Karpas-422 (cell line): ENCODE measurements around the gene CPN1. TPM values are rescaled to one million over a fixed set of nuclear protein-coding genes. Genes with fewer than 3 reads are reported as not detected.
"Not testable (repeated sequence)": the region's sequence is repeated elsewhere in the genome, so short reads cannot be mapped to it uniquely, and the experiment has no call there.

ENCODE experiments used
- DNase-seq: peaks from one replicate; pipeline ENCODE4 v3.0.0-alpha.2; 2015
- H2AFZ ChIP-seq: fragments of 200-600 bp; sonication (generic); 2 replicates; pipeline ENCODE4 v1.6.1; 2014; ENCODE audit warnings: antibody characterized with exemption, low read length, mixed read lengths
- H3K27ac ChIP-seq: fragments of 200-600 bp; sonication (generic); 2 replicates; pipeline ENCODE4 v1.5.1; 2014; ENCODE audit warnings: mild to moderate bottlenecking, low read length, moderate library complexity
- H3K27me3 ChIP-seq: fragments of 200-600 bp; sonication (generic); 2 replicates; pipeline ENCODE4 v1.6.1; 2014; ENCODE audit warnings: low read length, mixed read lengths
- H3K36me3 ChIP-seq: fragments of 200-600 bp; sonication (generic); 2 replicates; pipeline ENCODE4 v1.6.1; 2014; ENCODE audit warnings: low read length, mixed read lengths; ENCODE audit not compliant: insufficient read depth
- H3K4me1 ChIP-seq: fragments of 200-600 bp; sonication (generic); 2 replicates; pipeline ENCODE4 v1.6.1; 2014; ENCODE audit warnings: mild to moderate bottlenecking, low read length, mixed read lengths
- H3K4me2 ChIP-seq: fragments of 200-600 bp; sonication (generic); 2 replicates; pipeline ENCODE4 v1.6.1; 2014; ENCODE audit warnings: low read length, low read depth, mild to moderate bottlenecking; ENCODE audit not compliant: poor library complexity, severe bottlenecking
- H3K4me3 ChIP-seq: fragments of 200-600 bp; sonication (generic); 2 replicates; pipeline ENCODE4 v1.5.1; 2014; ENCODE audit warnings: mild to moderate bottlenecking, antibody characterized with exemption, low read length, mixed read lengths
- H3K79me2 ChIP-seq: fragments of 200-600 bp; sonication (generic); 2 replicates; pipeline ENCODE4 v1.6.1; 2014; ENCODE audit warnings: mild to moderate bottlenecking, low read length, mixed read lengths
- H3K9ac ChIP-seq: fragments of 200-600 bp; sonication (generic); 2 replicates; pipeline ENCODE4 v1.6.0; 2014; ENCODE audit warnings: low read length
- H3K9me2 ChIP-seq: fragments of 200-600 bp; sonication (generic), shearing (Covaris generic); replicated peaks from 2 replicates; pipeline ENCODE4 v1.6.0; 2014; ENCODE audit warnings: mild to moderate bottlenecking, low read length, moderate library complexity; ENCODE audit not compliant: insufficient read depth
- H3K9me3 ChIP-seq: fragments of 300-700, 200-600 bp; sonication (generic); 2 replicates; pipeline ENCODE4 v1.6.1; 2014; ENCODE audit warnings: low read length, mixed read lengths
- H4K20me1 ChIP-seq: fragments of 200-600 bp; sonication (generic); 2 replicates; pipeline ENCODE4 v1.6.1; 2014; ENCODE audit warnings: mild to moderate bottlenecking, antibody characterized with exemption, low read length, low read depth; ENCODE audit not compliant: insufficient read depth
- total RNA-seq: library from RNA; depleted of rRNA; stranded (reverse); fragments of >200 nt; shearing (Covaris generic); gene quantifications from 2 replicates; pipeline ENCODE4 v1.2.3, GENCODE V29; 2014; ENCODE audit warnings: low replicate concordance

CPN1 gene
- total RNA-seq, 1 experiment from 2014 or later: not detected

- H3K9ac ChIP-seq: no peak overlapping the region
- H3K27ac ChIP-seq: no peak overlapping the region
- H3K9me3 ChIP-seq: no peaks in the 10 kb centered on the region
- DNase-seq: no peak
- H3K79me2 ChIP-seq: no peaks in the 10 kb centered on the region
- no peak overlapping the region for H3K4me3 ChIP-seq
- no peaks in the 10 kb centered on the region for H4K20me1 ChIP-seq
- no peaks in the 10 kb centered on the region for H3K4me1 ChIP-seq
- H3K27me3 ChIP-seq: no peaks in the 10 kb centered on the region
- H3K4me2 ChIP-seq: no peak overlapping the region
- no peak overlapping the region; the same call in 1 of the 2 replicates for H2AFZ ChIP-seq
- H3K36me3 ChIP-seq: no peaks in the 10 kb centered on the region
- no peaks in the 10 kb centered on the region for H3K9me2 ChIP-seq
These were observed 19.0 kb upstream of the CPN1 start for GRCh38 chr10:100100651-100101184.

- no peaks in the 10 kb centered on the region for H3K9me3 ChIP-seq
- H2AFZ ChIP-seq: no peak overlapping the region
- no peak for DNase-seq
- H3K27me3 ChIP-seq: no peaks in the 10 kb centered on the region
- no peak overlapping the region for H3K4me3 ChIP-seq
- H3K9me2 ChIP-seq: no peaks in the 10 kb centered on the region
- no peak overlapping the region for H3K9ac ChIP-seq
- no peaks in the 10 kb centered on the region for H3K4me1 ChIP-seq
- H3K4me2 ChIP-seq: no peak overlapping the region
- H3K36me3 ChIP-seq: no peaks in the 10 kb centered on the region
- H3K79me2 ChIP-seq: no peaks in the 10 kb centered on the region
- no peak overlapping the region for H3K27ac ChIP-seq
- H4K20me1 ChIP-seq: no peaks in the 10 kb centered on the region
These were observed 7.6 kb upstream of the CPN1 start for GRCh38 chr10:100089241-100089640.

- H3K4me2 ChIP-seq, H3K36me3 ChIP-seq, H3K9me3 ChIP-seq, H4K20me1 ChIP-seq, H3K9ac ChIP-seq, H3K4me1 ChIP-seq, H3K79me2 ChIP-seq, H3K27me3 ChIP-seq, H3K27ac ChIP-seq, H3K4me3 ChIP-seq, H3K9me2 ChIP-seq, H2AFZ ChIP-seq, DNase-seq: not testable (repeated sequence)
These were observed 5.0 kb upstream of the CPN1 start for GRCh38 chr10:100086708-100087107.

- Histone ChIP-seq H4K20me1 (no peaks in the 10 kb centered on the region), H3K27ac (no peak overlapping the region), H3K9ac (no peak overlapping the region), H3K4me3 (no peak overlapping the region), H3K9me3 (no peaks in the 10 kb centered on the region), H2AFZ (no peak overlapping the region), H3K27me3 (no peaks in the 10 kb centered on the region), H3K4me1 (no peaks in the 10 kb centered on the region), H3K4me2 (no peak overlapping the region), H3K79me2 (no peaks in the 10 kb centered on the region), H3K9me2 (no peaks in the 10 kb centered on the region), H3K36me3 (no peaks in the 10 kb centered on the region)
- DNase-seq: no peak
These were observed 3.9 kb upstream of the CPN1 start for GRCh38 chr10:100085596-100085995.

GRCh38 chr10:100083623-100084022, 2.0 kb upstream of the CPN1 start:
- H3K4me3 ChIP-seq: no peak overlapping the region
- no peak for DNase-seq
- H3K36me3 ChIP-seq: no peaks in the 10 kb centered on the region
- no peaks in the 10 kb centered on the region for H3K27me3 ChIP-seq
- H3K9me2 ChIP-seq: no peaks in the 10 kb centered on the region
- no peaks in the 10 kb centered on the region for H3K9me3 ChIP-seq
- no peaks in the 10 kb centered on the region for H3K4me1 ChIP-seq
- no peak overlapping the region for H2AFZ ChIP-seq
- H4K20me1 ChIP-seq: no peaks in the 10 kb centered on the region
- H3K27ac ChIP-seq: no peak overlapping the region
- no peak overlapping the region for H3K4me2 ChIP-seq
- H3K9ac ChIP-seq: no peak overlapping the region
- no peaks in the 10 kb centered on the region for H3K79me2 ChIP-seq

GRCh38 chr10:100082276-100082675, 607 bp upstream of the CPN1 start:
- H3K4me3 ChIP-seq, H4K20me1 ChIP-seq, H3K27me3 ChIP-seq, H3K9ac ChIP-seq, H3K4me1 ChIP-seq, H3K9me2 ChIP-seq, H3K9me3 ChIP-seq, H3K27ac ChIP-seq, DNase-seq, H3K36me3 ChIP-seq, H3K79me2 ChIP-seq, H3K4me2 ChIP-seq, H2AFZ ChIP-seq: not testable (repeated sequence)

GRCh38 chr10:100076750-100077149, 4.9 kb downstream of the CPN1 start:
- H3K4me1 ChIP-seq: no peaks in the 10 kb centered on the region
- H2AFZ ChIP-seq: no peak overlapping the region
- H4K20me1 ChIP-seq: no peaks in the 10 kb centered on the region
- H3K9me3 ChIP-seq: no peaks in the 10 kb centered on the region
- no peak for DNase-seq
- H3K79me2 ChIP-seq: no peaks in the 10 kb centered on the region
- H3K9me2 ChIP-seq: no peaks in the 10 kb centered on the region
- no peak overlapping the region for H3K4me2 ChIP-seq
- no peak overlapping the region for H3K27ac ChIP-seq
- H3K9ac ChIP-seq: no peak overlapping the region
- no peaks in the 10 kb centered on the region for H3K36me3 ChIP-seq
- no peak overlapping the region for H3K4me3 ChIP-seq
- no peaks in the 10 kb centered on the region for H3K27me3 ChIP-seq

- no peaks in the 10 kb centered on the region for H3K79me2 ChIP-seq
- no peaks in the 10 kb centered on the region for H3K9me3 ChIP-seq
- no peak overlapping the region for H3K4me3 ChIP-seq
- H3K4me1 ChIP-seq: no peaks in the 10 kb centered on the region
- H4K20me1 ChIP-seq: no peaks in the 10 kb centered on the region
- H3K27ac ChIP-seq: no peak overlapping the region
- H3K36me3 ChIP-seq: no peaks in the 10 kb centered on the region
- no peak for DNase-seq
- H3K9ac ChIP-seq: no peak overlapping the region
- H3K27me3 ChIP-seq: no peaks in the 10 kb centered on the region
- H2AFZ ChIP-seq: no peak overlapping the region
- no peak overlapping the region for H3K4me2 ChIP-seq
- H3K9me2 ChIP-seq: no peaks in the 10 kb centered on the region
These were observed 6.0 kb downstream of the CPN1 start for GRCh38 chr10:100075426-100076220.
